ENCODE data around the gene CST3. TPM values are rescaled to one million over a fixed set of nuclear protein-coding genes. Genes with fewer than 3 reads are reported as not detected.
"Not testable (repeated sequence)": the region's sequence is repeated elsewhere in the genome, so short reads cannot be mapped to it uniquely, and the experiment has no call there.

The CST3 gene
- total and polyA plus RNA-seq, 11 donors: 240 to 1,194 (median 611) TPM

DNA sequence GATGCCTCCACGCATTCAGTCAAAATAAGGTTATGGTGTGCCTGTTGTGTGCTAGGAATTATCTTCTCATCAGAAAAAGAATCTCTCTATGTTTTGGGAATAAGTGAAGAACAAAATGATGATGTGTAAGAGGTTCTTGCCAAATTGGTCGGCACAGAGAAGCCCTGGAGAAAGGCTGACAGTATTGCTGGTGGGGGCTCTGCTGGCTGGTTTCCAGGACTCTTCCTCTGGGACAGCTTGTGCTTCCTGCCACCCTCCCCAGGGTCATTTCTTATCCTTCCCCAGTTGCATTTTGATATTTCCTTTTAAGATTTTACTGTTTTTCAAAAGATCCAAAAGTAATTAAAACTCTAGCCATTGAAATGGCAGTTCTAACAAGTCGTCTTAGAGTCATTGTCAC lies 28.9 kb upstream of the CST3 start:
- Histone ChIP-seq H3K4me1 (peaks cover 0 to 12% (median 1%) of the 10 kb centered on the region in 12 donors), H3K27ac (peak overlapping the region in 3 of 12 donors; percentile 4 to 20 (median 17))

DNA sequence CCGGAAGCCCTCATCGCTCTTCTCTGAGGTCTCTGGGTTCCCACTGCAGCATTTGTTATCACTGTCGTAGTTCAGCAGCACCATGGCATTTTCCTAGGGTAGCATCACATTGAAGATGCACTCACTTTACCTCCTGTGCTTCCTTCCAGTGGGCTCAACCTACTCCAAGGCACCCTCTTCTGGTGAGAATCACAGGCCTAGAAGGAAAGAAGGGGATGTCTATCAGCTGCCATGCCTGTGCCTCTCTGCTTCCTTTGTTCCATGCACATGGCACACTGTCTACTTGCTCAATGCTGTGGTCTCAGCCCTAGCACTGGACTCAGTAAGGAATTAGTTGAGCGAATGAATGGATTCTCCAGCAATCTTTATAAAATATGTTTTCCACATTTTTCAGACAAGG lies 28.4 kb upstream of the CST3 start:
- no peaks in the 10 kb centered on the region for H3K36me3 ChIP-seq
- intact Hi-C loops (cut with DNase I): loop anchor here in 8 of 10 donors (5.0 to 10.0 kb wide), 3 partner anchors 61 to 331 kb away; partner anchors contain the start of gene CST9 (in 1 of the 8)
- DNase-seq: no peak
- peaks cover 0 to 12% (median 1%) of the 10 kb centered on the region in 12 donors for H3K4me1 ChIP-seq
- ATAC-seq: no peak
- H3K27me3 ChIP-seq: no peaks in the 10 kb centered on the region
- 78 to 85% (median 83%) methylated on average over 4 of the region's 4 CpGs for WGBS, 4 donors
- H3K4me3 ChIP-seq: no peak overlapping the region
- no peaks in the 10 kb centered on the region for H3K9me3 ChIP-seq
- TF ChIP-seq POLR2A (IDR thresholded peaks at IDR 0.05) (no peak), CTCF (IDR thresholded peaks at IDR 0.05) (peak in 1 of 12 donors; percentile 13)
- H3K27ac ChIP-seq: peak overlapping the region in 3 of 12 donors; percentile 4 to 20 (median 17)

More for the DNA sequence above, 28.9 kb upstream of the CST3 start:
- intact Hi-C loops (cut with DNase I): loop anchor here in 8 of 10 donors (5.0 to 10.0 kb wide), 3 partner anchors 62 to 331 kb away; partner anchors contain the start of gene CST9 (in 1 of the 8)
- no peaks in the 10 kb centered on the region for H3K36me3 ChIP-seq
- TF ChIP-seq CTCF (IDR thresholded peaks at IDR 0.05) (no peak), POLR2A (IDR thresholded peaks at IDR 0.05) (no peak)
- H3K27me3 ChIP-seq: no peaks in the 10 kb centered on the region
- DNase-seq: peak in 3 of 5 donors; percentile 44 to 57 (median 44)
- H3K9me3 ChIP-seq: no peaks in the 10 kb centered on the region
- WGBS, 4 donors: 35 to 49% (median 40%) methylated on average over 3 of the region's 3 CpGs
- peak in 2 of 4 donors; percentile 35 to 54 for ATAC-seq
- no peak overlapping the region for H3K4me3 ChIP-seq

DNA sequence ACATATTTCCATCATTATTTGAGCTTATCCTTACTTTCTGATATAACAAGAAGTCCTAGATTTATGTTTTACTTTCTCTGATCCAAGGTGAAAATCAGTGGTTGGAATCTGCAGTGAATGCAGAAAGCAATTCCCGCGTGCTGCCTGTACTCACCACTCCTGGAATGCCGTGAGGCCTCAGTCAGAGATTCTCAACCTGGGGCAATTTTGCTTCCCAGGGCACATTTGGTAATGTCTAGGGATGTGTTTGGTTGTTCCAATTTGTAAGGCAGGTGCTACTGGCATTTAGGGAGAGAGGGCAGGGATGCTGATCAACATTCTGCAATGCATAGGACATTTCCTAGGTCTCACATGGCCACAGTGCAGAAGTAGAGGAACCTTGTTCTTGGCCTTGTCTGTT lies 27.2 kb upstream of the CST3 start:
- H3K27me3 ChIP-seq: no peaks in the 10 kb centered on the region
- H3K9me3 ChIP-seq: no peaks in the 10 kb centered on the region
- H3K4me1 ChIP-seq: peaks cover 0 to 19% (median 2%) of the 10 kb centered on the region in 12 donors
- no peak overlapping the region for H3K27ac ChIP-seq
- no peak overlapping the region for H3K4me3 ChIP-seq
- no peaks in the 10 kb centered on the region for H3K36me3 ChIP-seq
- no peak for ATAC-seq
- intact Hi-C loops (cut with DNase I): loop anchor here in 8 of 10 donors (5.0 to 10.0 kb wide), 3 partner anchors 60 to 332 kb away; partner anchors contain the start of gene CST9 (in 1 of the 8)
- TF ChIP-seq POLR2A (IDR thresholded peaks at IDR 0.05) (no peak), CTCF (IDR thresholded peaks at IDR 0.05) (no peak)
- no peak for DNase-seq
- 93 to 97% (median 95%) methylated on average over 3 of the region's 3 CpGs for WGBS, 4 donors

- H3K36me3 ChIP-seq, ATAC-seq, H3K27me3 ChIP-seq, H3K9me3 ChIP-seq, H3K27ac ChIP-seq, H3K4me3 ChIP-seq, DNase-seq: not testable (repeated sequence)
- peaks cover 0 to 20% (median 2%) of the 10 kb centered on the region in 12 donors for H3K4me1 ChIP-seq
- 69 to 80% (median 74%) methylated on average over 4 of the region's 4 CpGs for WGBS, 4 donors
- intact Hi-C loops (cut with DNase I): loop anchor here in 4 of 10 donors (10.0 kb wide), 2 partner anchors 59 to 331 kb away; partner anchors contain the start of gene CST9 (in 1 of the 4)
Observed at GRCh38 chr20:23664046-23664445, 26.3 kb upstream of the CST3 start.

Data from heart left ventricle (tissue), 16 donors.